ENCODE results near the gene RAPGEF1.

The RAPGEF1 gene

DNA sequence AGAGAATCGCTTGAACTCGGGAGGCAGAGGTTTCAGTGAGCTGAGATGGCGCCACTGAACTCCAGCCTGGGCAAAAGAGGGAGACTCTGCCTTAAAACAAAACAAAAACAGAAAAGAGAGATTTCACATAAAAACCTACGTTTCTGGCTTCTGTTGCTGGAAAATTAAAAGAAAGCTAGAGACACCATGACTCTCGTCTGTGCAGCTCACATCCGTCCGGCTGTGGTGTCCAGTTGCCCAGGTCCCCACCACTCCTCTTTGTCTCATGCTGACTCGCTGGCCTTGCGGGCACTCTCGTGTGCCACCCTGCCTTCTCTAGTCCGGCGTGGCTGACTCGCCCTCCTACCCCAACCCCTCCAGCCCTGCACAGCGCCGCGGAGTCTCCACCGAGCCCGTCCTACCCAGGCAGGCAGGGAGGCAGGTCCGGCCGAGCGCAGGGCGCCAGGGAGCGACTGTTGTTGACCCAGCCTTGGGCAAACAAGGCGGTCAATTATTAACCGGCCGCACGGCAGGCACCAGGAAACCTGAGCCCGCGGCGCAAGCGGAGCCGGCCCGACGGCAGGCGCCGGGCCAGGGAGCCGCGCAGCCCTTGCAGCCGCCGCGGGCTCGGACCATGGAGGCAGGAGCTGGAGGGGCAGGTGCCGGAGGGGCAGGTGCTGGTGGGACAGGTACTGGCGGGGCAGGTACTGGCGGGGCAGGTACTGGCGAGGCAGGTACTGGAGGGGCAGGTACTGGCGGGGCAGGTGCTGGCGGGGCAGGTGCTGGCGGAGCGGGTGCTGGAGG is 194.7 kb downstream of the RAPGEF1 start, which contains the start of gene PRRT1B:
Gene PRRT1B, plus strand, starts transcription at position 521 of the 783 bp plus-strand sequence. Its CDS starts 93 bp downstream, at position 614.
- no peak for DNase-seq (ENCODE audit: extremely low read depth in 1 of 2, low read depth in 1 of 2)

GRCh38 chr9:131543141-131543540 is 196.7 kb downstream of the RAPGEF1 start:
- DNase-seq (ENCODE audit: extremely low read depth in 1 of 2, low read depth in 1 of 2) = no peak

DNA sequence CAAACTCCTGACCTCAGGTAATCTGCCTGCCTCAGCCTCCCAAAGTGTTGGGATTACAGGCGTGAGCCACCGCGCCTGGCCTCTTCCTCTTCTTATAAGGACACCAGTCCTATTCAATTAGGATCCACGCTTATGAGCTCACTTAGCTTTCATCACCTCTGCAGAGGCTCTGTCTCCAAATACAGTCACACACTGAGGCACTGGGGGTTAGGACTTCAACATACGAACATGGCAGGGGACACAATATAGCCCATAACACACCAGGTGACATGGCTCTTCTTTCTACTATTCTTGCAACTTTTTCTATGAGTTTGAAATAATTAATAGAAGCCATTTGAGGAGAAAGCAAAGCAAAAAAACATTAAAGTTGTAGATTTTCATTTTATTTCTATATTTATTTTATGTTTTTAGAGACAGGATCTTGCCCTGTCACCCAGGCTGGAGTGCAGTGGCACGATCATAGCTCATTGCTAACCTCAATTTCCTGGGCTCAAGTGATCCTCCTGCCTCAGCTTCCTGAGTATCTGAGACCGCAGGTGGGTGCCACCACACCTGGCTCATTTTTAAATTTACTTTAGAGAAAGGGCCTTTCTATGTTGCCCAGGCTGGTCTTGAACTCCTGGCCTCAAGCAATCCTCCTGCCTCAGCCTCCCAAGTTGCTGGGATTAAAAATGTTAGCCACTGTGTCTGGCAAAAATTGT is 200.5 kb downstream of the RAPGEF1 start:
- DNase-seq (ENCODE audit: extremely low read depth in 1 of 2, low read depth in 1 of 2) = no peak

DNA sequence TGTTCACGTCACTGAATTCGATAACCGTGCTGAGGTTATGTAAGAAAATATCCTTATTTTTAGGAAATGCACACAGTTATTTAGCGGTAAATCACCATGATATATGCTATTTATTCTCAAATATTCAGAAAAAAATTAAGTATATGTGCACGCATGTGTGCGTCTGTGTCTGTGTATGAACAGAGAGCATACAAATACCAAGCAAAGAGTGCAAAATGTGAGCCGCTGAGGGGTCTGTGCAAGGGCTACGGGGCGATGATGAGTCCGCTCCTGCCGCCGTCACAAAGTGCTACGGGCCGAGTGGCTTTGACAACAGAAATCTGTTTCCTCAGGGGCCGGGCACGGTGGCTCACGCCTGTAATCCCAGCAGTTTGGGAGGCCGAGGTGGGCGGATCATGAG is 201.9 kb downstream of the RAPGEF1 start:
- DNase-seq (ENCODE audit: extremely low read depth in 1 of 2, low read depth in 1 of 2) = no peak

GRCh38 chr9:131534721-131535237 is 205.1 kb downstream of the RAPGEF1 start:
- DNase-seq (ENCODE audit: extremely low read depth in 1 of 2, low read depth in 1 of 2) = no peak

GRCh38 chr9:131530920-131531832 is 208.7 kb downstream of the RAPGEF1 start, which contains the start of gene UCK1:
UCK1 (minus strand) TSS chr9:131531263; CDS start chr9:131531174, 89 bp downstream.
- peak; percentile 33 to 65 for DNase-seq (ENCODE audit: extremely low read depth in 1 of 2, low read depth in 1 of 2)

DNA sequence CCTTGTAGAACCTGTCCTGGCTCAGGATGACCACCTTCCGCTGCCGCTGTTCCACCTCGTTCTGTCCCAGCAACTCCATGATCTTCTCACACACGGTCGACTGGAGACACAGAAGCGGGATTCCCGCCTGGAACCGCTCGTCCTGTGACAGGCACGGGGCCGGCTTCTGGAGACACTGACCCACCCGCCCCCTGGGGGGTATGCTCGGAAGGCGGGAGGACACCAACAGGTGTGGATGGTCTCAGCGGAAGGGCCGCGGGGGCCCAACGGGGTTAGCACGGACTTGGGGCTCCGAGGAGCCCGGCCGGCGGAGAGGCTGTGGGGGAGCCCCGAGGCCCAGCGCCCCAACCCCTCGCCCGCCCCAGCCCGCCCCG is 209.3 kb downstream of the RAPGEF1 start:
- DNase-seq (ENCODE audit: extremely low read depth in 1 of 2, low read depth in 1 of 2) = no peak

DNA sequence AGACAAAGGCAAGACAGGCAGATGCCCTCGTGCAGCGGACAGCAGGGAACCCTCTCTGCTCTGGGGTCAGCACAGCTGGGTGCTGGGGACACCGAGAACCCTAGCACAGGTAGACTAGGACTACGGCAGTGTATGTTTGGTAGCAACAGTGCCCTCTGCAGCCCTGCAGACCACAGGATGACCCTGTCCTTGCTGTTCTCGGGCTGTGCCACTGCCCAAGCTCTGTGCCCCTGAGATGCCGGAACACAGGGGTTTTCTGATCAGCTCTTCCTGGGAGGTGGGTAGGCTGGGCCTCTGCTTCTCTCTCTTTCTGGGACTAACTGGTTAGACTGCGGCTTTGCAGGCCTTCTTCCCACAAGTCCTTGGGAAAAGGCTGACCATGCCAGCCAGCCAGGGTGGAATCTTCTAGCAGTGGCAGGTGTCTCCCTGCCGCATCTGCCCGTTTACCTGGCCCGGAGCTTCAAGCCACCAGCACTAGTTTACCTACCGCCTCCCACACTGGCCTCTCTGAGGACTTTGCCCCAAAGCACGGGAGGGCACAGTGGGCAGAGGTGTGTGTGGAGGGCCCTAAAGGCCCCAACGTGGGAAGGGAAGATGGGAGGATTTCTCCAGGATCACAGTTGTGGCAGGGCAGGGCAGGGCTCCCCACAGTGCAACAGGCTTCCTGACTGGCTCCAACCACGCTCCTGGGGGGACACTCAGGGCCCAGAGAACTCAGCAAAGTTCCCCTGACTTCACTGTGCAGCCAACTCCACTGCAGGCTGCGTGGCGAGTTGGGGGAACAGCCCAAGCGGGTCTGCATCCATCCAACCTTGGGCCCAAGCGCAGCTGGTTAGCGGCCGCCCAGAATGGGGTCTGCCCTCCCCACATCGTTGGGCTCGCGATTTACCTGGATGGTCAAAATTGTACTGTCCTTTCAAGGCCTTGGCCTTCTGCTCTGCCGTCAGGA is 210.0 kb downstream of the RAPGEF1 start:
- DNase-seq (ENCODE audit: extremely low read depth in 1 of 2, low read depth in 1 of 2) = no peak

GRCh38 chr9:131528886-131529505 is 210.9 kb downstream of the RAPGEF1 start:
- DNase-seq (ENCODE audit: extremely low read depth in 1 of 2, low read depth in 1 of 2) = no peak

DNA sequence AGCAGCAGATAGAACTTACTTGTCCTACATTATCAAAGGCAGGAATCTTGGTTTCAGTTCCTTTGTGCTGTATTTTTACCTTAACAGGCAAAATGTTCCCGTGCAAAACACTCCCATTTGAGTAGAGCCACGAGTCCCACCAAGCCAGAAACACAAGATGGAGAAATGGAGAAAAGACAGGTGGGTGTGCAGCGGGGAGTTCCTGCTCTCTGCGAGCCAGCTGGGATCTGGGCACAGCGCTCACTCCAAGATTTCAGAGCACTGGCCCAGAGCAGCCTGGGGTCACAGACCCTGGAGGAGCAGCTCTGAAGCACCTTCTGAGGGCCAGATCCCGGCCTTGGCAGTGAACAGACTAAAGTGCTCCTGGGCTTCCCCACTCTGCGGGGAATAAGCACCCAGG is 211.7 kb downstream of the RAPGEF1 start:
- DNase-seq (ENCODE audit: extremely low read depth in 1 of 2, low read depth in 1 of 2) = no peak

All from activated CD8-positive, alpha-beta memory T cell treated with anti-CD3 and anti-CD28 coated beads for 1 hour (primary cell).